K562 (cell line): Measurements from ENCODE around the gene FLT1. TPM values are rescaled to one million over a fixed set of nuclear protein-coding genes. Genes with fewer than 3 reads are reported as not detected.
A peak's percentile ranks its signal among the peaks of the same experiment; 100 is the strongest.

Experiments used
- ATAC-seq: fragments of 200-7000 bp; cut with Tn5 transposase; 3 replicates; pipeline ENCODE4 v1.9.1; 2020; ENCODE audit warnings: moderate library complexity
- BruUV-seq: library from RNA; stranded (reverse); fragments of 400-500 nt; replicated peaks from 2 replicates; lab custom pipeline; 2021; lab: Mats Ljungman, UMichigan
- CTCF ChIA-PET: fragments of 300-600 bp; formaldehyde crosslinking; extraction: SDS; loops from one replicate; lab custom pipeline; 2021; ENCODE audit warnings: low intra/inter-chr PET ratio; lab: Yijun Ruan, JAX
- POLR2A ChIA-PET: fragments of 300-600, 350-650 bp; sonication (Branson Sonifier 250); formaldehyde crosslinking; extraction: SDS; loops from one replicate; lab custom pipeline; 2021; ENCODE audit warnings: antibody characterized with exemption, inconsistent platforms; lab: Yijun Ruan, JAX
- DNase-seq, 4 experiments: peaks; one replicate each; pipeline versions ENCODE4 v3.0.0 to v3.0.0-alpha.2; 2011 to 2018; ENCODE audit warnings: low spot score in 3 of 4, mixed read lengths in 3 of 4; ENCODE audit errors: extremely low read depth in 1 of 4
- FAIRE-seq: peaks from 2 replicates; lab custom pipeline; 2011; peaks lifted over from hg19 to GRCh38; lab: Jason Lieb, UNC
- H2AFZ ChIP-seq: 2 replicates; pipeline ENCODE4 v1.6.0; 2011; ENCODE audit warnings: low read depth, low read length, control low read depth, inconsistent platforms
- H3K27ac ChIP-seq: fragments of 200-600 bp; 3 replicates; pipeline ENCODE4 v1.8.0; 2011; ENCODE audit warnings: low read depth, mild to moderate bottlenecking, control low read depth, inconsistent platforms, low read length, moderate library complexity, mixed read lengths; ENCODE audit errors: extremely low read depth
- H3K27me3 ChIP-seq, 2 experiments: fragments of 300-600 bp in 1 of 2; 2 replicates in 1 of 2; 3 replicates in 1 of 2; pipeline versions ENCODE4 v1.6.0 to v1.8.0; 2011; ENCODE audit warnings: inconsistent platforms in 2 of 2, low read length in 2 of 2, mild to moderate bottlenecking in 1 of 2, mixed read lengths in 1 of 2, moderate library complexity in 1 of 2; ENCODE audit not compliant: control insufficient read depth in 2 of 2, insufficient read depth in 2 of 2
- H3K36me3 ChIP-seq: fragments of 300-600 bp; 3 replicates; pipeline ENCODE4 v1.8.0; 2011; ENCODE audit warnings: mild to moderate bottlenecking, low read length, inconsistent platforms; ENCODE audit not compliant: control insufficient read depth, insufficient read depth
- H3K4me1 ChIP-seq, 2 experiments: fragments of 200-600 bp in 1 of 2; replicated peaks in 1 of 2; 2 replicates in 1 of 2; 3 replicates in 1 of 2; pipeline versions ENCODE4 v1.5.1 to v1.8.0; 2011; ENCODE audit warnings: inconsistent platforms in 2 of 2, low read length in 2 of 2, mild to moderate bottlenecking in 1 of 2, mixed read lengths in 1 of 2, moderate library complexity in 1 of 2; ENCODE audit not compliant: control insufficient read depth in 2 of 2, insufficient read depth in 2 of 2
- H3K4me2 ChIP-seq: 2 replicates; pipeline ENCODE4 v1.6.1; 2011; ENCODE audit warnings: low read length, control low read depth, inconsistent platforms, mixed read lengths; ENCODE audit not compliant: insufficient read depth
- H3K4me3 ChIP-seq: fragments of 200-600 bp; sonication (generic), shearing (Covaris generic); 2 replicates; pipeline ENCODE4 v1.5.1; 2016; ENCODE audit warnings: control low read depth, inconsistent platforms
- H3K79me2 ChIP-seq: fragments of 200-600 bp; 3 replicates; pipeline ENCODE4 v1.8.0; 2011; ENCODE audit warnings: low read length, inconsistent platforms; ENCODE audit not compliant: control insufficient read depth, insufficient read depth
- H3K9ac ChIP-seq, 2 experiments: 2 replicates each; pipeline versions ENCODE4 v1.6.0 to v1.6.1; 2011; ENCODE audit warnings: low read depth in 2 of 2, low read length in 2 of 2, control low read depth in 1 of 2, inconsistent platforms in 1 of 2, mild to moderate bottlenecking in 1 of 2, mixed read lengths in 1 of 2; ENCODE audit not compliant: insufficient read depth in 1 of 2
- H3K9me1 ChIP-seq: one replicate; pipeline ENCODE4 v1.6.0; 2011; ENCODE audit warnings: inconsistent platforms, mild to moderate bottlenecking, low read length, moderate library complexity; ENCODE audit not compliant: control insufficient read depth, insufficient read depth
- H3K9me3 ChIP-seq: replicated peaks from 2 replicates; pipeline ENCODE4 v1.5.1; 2011; ENCODE audit warnings: low read depth, low read length, inconsistent platforms; ENCODE audit not compliant: control insufficient read depth, insufficient read depth
- H4K20me1 ChIP-seq: replicated peaks from 2 replicates; pipeline ENCODE4 v1.6.1; 2011; ENCODE audit warnings: low read length, inconsistent platforms, mixed read lengths; ENCODE audit not compliant: control insufficient read depth, insufficient read depth
- KLF6 ChIP-seq: fragments of 250-450 bp; sonication (Bioruptor Pico); IDR thresholded peaks from 2 replicates; pipeline ENCODE4 v1.4.0; 2020; ENCODE audit warnings: mild to moderate bottlenecking, moderate library complexity, borderline replicate concordance
- NFIC ChIP-seq: fragments of 450-650 bp; IDR thresholded peaks from 2 replicates; pipeline ENCODE4 v1.6.1; 2017; ENCODE audit warnings: mild to moderate bottlenecking, inconsistent platforms
- NFIX ChIP-seq: fragments of 250-450 bp; sonication (Bioruptor Pico); IDR thresholded peaks from 2 replicates; pipeline ENCODE4 v1.4.0; 2020; ENCODE audit warnings: low read depth, mild to moderate bottlenecking, moderate library complexity
- RBM25 ChIP-seq: fragments of 200-400 bp; formaldehyde crosslinking; IDR thresholded peaks from 2 replicates; pipeline ENCODE4 v1.6.1; 2018; ENCODE audit warnings: low read length, low read depth, moderate library complexity; ENCODE audit not compliant: severe bottlenecking
- ZC3H11A ChIP-seq: IDR thresholded peaks from 2 replicates; pipeline ENCODE4 v1.6.1; 2012; ENCODE audit warnings: low read depth, low read length, improper control_type of control experiment
- ZNF121 ChIP-seq: sonication (generic); formaldehyde crosslinking; conservative IDR thresholded peaks from 2 replicates; pipeline ENCODE4 v1.8.0; 2022; ENCODE audit warnings: missing genetic modification reagents
- ZNF316 ChIP-seq: fragments of 450-650 bp; IDR thresholded peaks from 2 replicates; pipeline ENCODE4 v1.6.1; 2016
- WGBS: fragments of 100-300 bp; shearing (Covaris generic); methylation state at CpG from one replicate; pipeline ENCODE4 v1.1.6; 2016; ENCODE audit warnings: low coverage, mixed read lengths; ENCODE audit not compliant: insufficient coverage; ENCODE audit errors: missing lambda C conversion rate; 5-methylcytosine and 5-hydroxymethylcytosine counted together
- in situ Hi-C: fragments of 300-500 bp; cut with MboI; formaldehyde crosslinking; loops from 4 replicates; pipeline ENCODE4 v1.15.0; 2018; ENCODE audit warnings: inconsistent platforms, mixed read lengths
- intact Hi-C: fragments of 100-400 bp; cut with micrococcal nuclease; formaldehyde crosslinking; loops from 2 replicates; pipeline ENCODE4 v1.14.2; 2022
- polyA plus RNA-seq, 8 experiments: library from polyadenylated mRNA; depleted of rRNA in 4 of 8; stranded (reverse) in 5 of 8; unstranded in 3 of 8; fragments of >200 nt; fragmentation: Nextera tagmentation in 2 of 8; fragmentation: Illumina TruSeq in 1 of 8; extraction: Ambion mirVana in 2 of 8; extraction: Trizol in 1 of 8; gene quantifications; 2 replicates each; pipeline versions ENCODE4 v1.2.1 to v1.2.3, GENCODE V29; 2011 to 2014; ENCODE audit warnings: inconsistent platforms in 1 of 8, missing spikeins in 1 of 8
- total RNA-seq, 7 experiments: library from RNA; depleted of rRNA in 6 of 7; stranded (reverse); fragments of >200 nt in 6 of 7; fragmentation: Illumina TruSeq in 2 of 7; extraction: Trizol in 2 of 7; gene quantifications; 2 replicates each; pipeline versions ENCODE4 v1.2.1 to v1.2.3, GENCODE V29; 2011 to 2021; ENCODE audit warnings: low replicate concordance in 1 of 7

FLT1 gene
- total and polyA plus RNA-seq, 9 of the 15 experiments (the other 6 are each of a cell fraction or from before 2014, with no cell fraction given): 0.01 to 2.0 (median 0.22) TPM

DNA sequence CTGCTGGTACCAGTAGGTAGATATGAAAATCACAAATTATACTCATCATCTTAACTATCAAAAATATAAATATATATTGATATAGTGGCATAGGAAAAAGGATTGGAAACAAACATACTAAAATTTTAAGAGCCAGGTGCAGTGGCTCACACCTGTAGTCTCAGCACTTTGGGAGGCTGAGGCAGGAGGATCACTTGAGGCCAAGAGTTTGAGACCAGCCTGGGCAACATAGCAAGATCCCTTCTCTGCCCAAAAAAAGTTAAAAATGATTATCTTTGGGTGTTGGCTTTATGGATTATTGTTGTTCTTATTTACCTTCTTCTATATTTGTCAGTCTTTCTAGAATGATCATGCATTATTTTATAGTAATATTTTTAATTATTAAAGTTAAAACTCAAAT is 53.4 kb downstream of the FLT1 start:
- in situ Hi-C loops: no loop called here
- Histone ChIP-seq H3K4me2 (no peak overlapping the region), H3K79me2 (no peaks in the 10 kb centered on the region), H3K4me1 (no peaks in the 10 kb centered on the region; a peak in 1 of 5 replicates), H3K27me3 (no peaks in the 10 kb centered on the region), H2AFZ (no peak overlapping the region), H4K20me1 (no peaks in the 10 kb centered on the region), H3K27ac (no peak overlapping the region), H3K9me3 (no peaks in the 10 kb centered on the region), H3K9me1 (no peaks in the 10 kb centered on the region), H3K36me3 (no peaks in the 10 kb centered on the region), H3K4me3 (no peak overlapping the region), H3K9ac (no peak overlapping the region)
- DNase-seq (no peak), FAIRE-seq (no peak), ATAC-seq (no peak)
- CTCF ChIA-PET: no interaction called here
- peak; percentile 54 for TF ChIP-seq RBM25
- TF ChIP-seq ZNF316: no peak
- TF ChIP-seq ZNF121 (CRISPR knock-in tag): peak; percentile 24; the same call in 1 of the 2 replicates
- intact Hi-C loops: no loop called here
- BruUV-seq: no TSS peak
- POLR2A ChIA-PET: no interaction called here

DNA sequence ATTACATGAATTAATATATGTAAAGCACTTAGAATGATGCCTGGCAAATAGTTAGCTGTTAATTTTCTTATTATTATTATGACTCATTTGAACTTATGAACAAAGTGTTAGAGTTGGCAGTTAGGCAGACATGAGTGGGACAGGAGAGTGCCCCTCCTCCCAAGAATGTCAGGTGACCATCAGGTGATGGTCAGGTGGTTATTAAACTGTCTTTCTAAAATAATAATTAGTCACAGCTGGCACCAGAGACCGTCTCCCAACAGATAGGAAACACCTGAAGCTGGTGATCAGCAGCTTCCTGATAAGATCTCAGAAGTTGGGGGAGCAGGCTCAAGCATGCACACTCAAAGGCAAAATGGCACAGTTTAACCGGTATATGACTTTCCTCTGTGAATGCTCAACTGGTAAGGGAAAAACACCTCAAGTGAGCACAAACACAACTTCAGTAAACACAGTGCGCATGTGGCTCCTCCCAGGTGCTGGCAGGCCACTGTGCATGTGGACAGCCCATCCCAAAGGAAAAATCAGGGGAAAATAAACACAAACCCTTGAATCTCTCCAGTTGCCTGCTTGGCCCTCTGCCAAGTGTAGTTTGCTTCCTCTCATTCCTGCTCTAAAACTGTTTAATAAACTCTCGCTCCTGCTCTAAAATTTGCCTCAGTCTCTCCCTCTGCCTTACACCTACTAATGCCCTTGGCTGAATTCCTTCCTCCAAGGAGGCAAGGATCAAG is 54.0 kb downstream of the FLT1 start:
- no peak for DNase-seq
- H3K9me3 ChIP-seq: no peaks in the 10 kb centered on the region
- no peak for FAIRE-seq
- POLR2A ChIA-PET: no interaction called here
- peak; percentile 38; the same call in 1 of the 2 replicates for TF ChIP-seq NFIX
- TF ChIP-seq NFIC: peak; percentile 90
- TF ChIP-seq ZC3H11A: no peak
- TF ChIP-seq KLF6 (CRISPR knock-in tag): no peak
- no peak overlapping the region for H3K27ac ChIP-seq
- H3K79me2 ChIP-seq: no peaks in the 10 kb centered on the region
- H3K4me3 ChIP-seq: no peak overlapping the region
- H3K27me3 ChIP-seq: no peaks in the 10 kb centered on the region
- no peaks in the 10 kb centered on the region for H3K9me1 ChIP-seq
- intact Hi-C loops (no loop called here), in situ Hi-C loops (no loop called here)
- H3K36me3 ChIP-seq: no peaks in the 10 kb centered on the region
- no peaks in the 10 kb centered on the region for H4K20me1 ChIP-seq
- BruUV-seq: no TSS peak
- H3K9ac ChIP-seq: no peak overlapping the region
- 51% methylated on average over 4 of the region's 4 CpGs for WGBS
- CTCF ChIA-PET: no interaction called here
- no peak for ATAC-seq
- no peaks in the 10 kb centered on the region; a peak in 1 of 5 replicates for H3K4me1 ChIP-seq
- H3K4me2 ChIP-seq: no peak overlapping the region
- no peak overlapping the region for H2AFZ ChIP-seq
